Epithelial cell of umbilical artery (primary cell): ENCODE results near the gene MOB3C. TPM values are rescaled to one million over a fixed set of nuclear protein-coding genes. Genes with fewer than 3 reads are reported as not detected.

Experiments used
- total RNA-seq: library from RNA; depleted of rRNA; stranded (reverse); fragments of >200 nt; gene quantifications from 2 replicates; pipeline ENCODE4 v1.2.3, GENCODE V29; 2014

MOB3C gene
- 7.1 and 12.3 TPM in 2 replicates for total RNA-seq

GRCh38 chr1:46616277-46617107, at the start of gene MOB3C:
TSS of gene MOB3C (minus strand) at chr1:46616811. CDS start at chr1:46613321, 3,490 bp downstream.

GRCh38 chr1:46603858-46604549, 12.6 kb downstream of the MOB3C start, which contains the start of gene MKNK1:
TSS of gene MKNK1 (minus strand) at chr1:46604268. CDS start at chr1:46583327, 20,941 bp downstream.

Other genes with a start within 250 kb of the MOB3C start
- gene FAAH, start 222.5 kb downstream of the MOB3C start, total RNA-seq: 0.32 and 2.1 TPM in 2 replicates
- gene DMBX1, start 127.0 kb downstream of the MOB3C start, total RNA-seq: not detected in 2 replicates
- not detected in 2 replicates for gene KNCN, start 65.2 kb downstream of the MOB3C start, total RNA-seq
- 16.9 and 19.0 TPM in 2 replicates for gene MKNK1, start 12.5 kb downstream of the MOB3C start, total RNA-seq
- gene ATPAF1, start 51.6 kb upstream of the MOB3C start, total RNA-seq: 30.2 and 39.8 TPM in 2 replicates
- gene TEX38, start 55.0 kb upstream of the MOB3C start, total RNA-seq: not detected in 2 replicates
- 34.1 and 46.7 TPM in 2 replicates for gene EFCAB14, start 102.3 kb upstream of the MOB3C start, total RNA-seq
- not detected in 2 replicates for gene CYP4B1, start 182.2 kb upstream of the MOB3C start, total RNA-seq